ENCODE measurements around the gene A1BG. TPM values are rescaled to one million over a fixed set of nuclear protein-coding genes. Genes with fewer than 3 reads are reported as not detected.
"Not testable (repeated sequence)": the region's sequence is repeated elsewhere in the genome, so short reads cannot be mapped to it uniquely, and the experiment has no call there.

A1BG gene
- total and polyA plus RNA-seq, 5 donors: 21.0 to 36.0 (median 32.6) TPM

DNA sequence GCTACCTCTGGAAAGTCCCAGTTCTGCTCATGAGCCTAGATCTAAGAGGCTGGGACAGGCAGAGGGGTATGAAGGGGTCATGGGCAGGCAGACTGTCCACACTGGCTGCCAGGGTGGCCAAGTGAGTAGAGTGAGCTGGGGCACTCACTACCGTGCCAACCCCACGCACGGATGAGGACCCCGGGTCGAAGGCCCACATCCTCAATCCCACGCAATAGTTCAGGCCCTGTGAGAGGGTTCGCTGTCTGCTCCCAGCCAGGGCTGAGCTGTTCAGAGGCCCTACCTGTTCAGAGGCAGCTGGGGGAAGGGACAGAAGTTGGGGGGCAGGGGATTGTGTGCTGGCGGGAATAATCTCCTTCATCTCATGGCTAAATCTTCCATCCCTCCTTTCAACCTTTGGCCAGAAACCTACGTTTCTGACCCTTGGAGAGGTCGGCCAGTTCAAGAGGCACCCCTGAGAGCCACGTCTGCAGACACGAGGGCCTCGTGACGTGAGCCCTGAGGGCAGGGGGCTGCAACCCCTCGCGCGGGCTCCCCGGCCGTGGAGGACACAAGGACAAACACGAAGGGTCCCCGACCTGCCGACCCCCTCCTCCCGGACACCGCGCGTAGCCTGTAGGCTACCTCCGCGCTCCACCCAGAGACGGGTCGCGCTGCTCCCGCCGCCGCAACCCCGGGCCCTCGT lies 32.7 kb upstream of the A1BG start:
- intact Hi-C loops (cut with DNase I): no loop called here
- 9% methylated on average over 36 of the region's 36 CpGs for WGBS
- Histone ChIP-seq H3K27me3 (ENCODE audit: control insufficient read depth, insufficient read depth) (no peaks in the 10 kb centered on the region), H3K4me1 (ENCODE audit: control insufficient read depth, insufficient read depth, low read length) (peaks cover 13% of the 10 kb centered on the region), H3K27ac (ENCODE audit: low read length) (peak overlapping the region; percentile 99), H3K9me3 (ENCODE audit: control insufficient read depth, low read length) (no peaks in the 10 kb centered on the region), H3K4me3 (ENCODE audit: low read length) (peak overlapping the region; percentile 99)
- DNase-seq (peak in 2 of 3 donors; percentile 55 to 69), ATAC-seq (peak; percentile 20 to 22)

DNA sequence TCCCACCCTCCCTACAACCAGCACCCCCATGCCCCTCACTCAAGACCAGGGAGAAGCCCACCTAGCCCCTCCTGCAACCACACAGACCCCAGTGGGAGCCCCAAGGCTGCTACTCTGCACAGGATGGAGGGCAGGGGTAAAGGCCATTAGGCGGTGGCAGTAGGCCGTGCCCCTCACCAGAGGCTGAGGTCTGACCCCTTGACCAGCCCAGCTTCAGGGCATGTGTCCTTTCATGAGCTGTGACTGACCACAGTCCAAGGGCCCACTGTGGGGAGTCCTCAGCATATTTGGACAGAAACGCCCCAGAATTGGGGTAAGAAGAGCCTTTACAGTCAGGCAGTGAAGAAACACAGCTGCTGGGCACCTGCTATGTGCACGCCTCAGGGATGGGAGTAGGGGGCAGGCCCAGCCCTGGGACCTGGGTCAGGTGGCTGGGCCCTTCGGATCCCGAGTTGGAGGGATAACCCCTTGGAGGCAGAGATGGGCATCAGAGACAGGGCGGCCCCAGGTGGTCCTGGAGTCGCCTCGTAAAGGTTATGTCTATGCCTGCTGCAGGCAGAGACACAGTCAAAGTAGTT lies 32.1 kb upstream of the A1BG start:
- WGBS: 89% methylated on average over 9 of the region's 9 CpGs
- intact Hi-C loops (cut with DNase I): no loop called here
- ATAC-seq (no peak), DNase-seq (peak in 2 of 3 donors; percentile 43 to 51)
- Histone ChIP-seq H3K4me1 (ENCODE audit: control insufficient read depth, insufficient read depth, low read length) (peaks cover 13% of the 10 kb centered on the region), H3K27me3 (ENCODE audit: control insufficient read depth, insufficient read depth) (no peaks in the 10 kb centered on the region), H3K4me3 (ENCODE audit: low read length) (peak overlapping the region; percentile 99), H3K9me3 (ENCODE audit: control insufficient read depth, low read length) (no peaks in the 10 kb centered on the region), H3K27ac (ENCODE audit: low read length) (peak overlapping the region; percentile 99)

DNA sequence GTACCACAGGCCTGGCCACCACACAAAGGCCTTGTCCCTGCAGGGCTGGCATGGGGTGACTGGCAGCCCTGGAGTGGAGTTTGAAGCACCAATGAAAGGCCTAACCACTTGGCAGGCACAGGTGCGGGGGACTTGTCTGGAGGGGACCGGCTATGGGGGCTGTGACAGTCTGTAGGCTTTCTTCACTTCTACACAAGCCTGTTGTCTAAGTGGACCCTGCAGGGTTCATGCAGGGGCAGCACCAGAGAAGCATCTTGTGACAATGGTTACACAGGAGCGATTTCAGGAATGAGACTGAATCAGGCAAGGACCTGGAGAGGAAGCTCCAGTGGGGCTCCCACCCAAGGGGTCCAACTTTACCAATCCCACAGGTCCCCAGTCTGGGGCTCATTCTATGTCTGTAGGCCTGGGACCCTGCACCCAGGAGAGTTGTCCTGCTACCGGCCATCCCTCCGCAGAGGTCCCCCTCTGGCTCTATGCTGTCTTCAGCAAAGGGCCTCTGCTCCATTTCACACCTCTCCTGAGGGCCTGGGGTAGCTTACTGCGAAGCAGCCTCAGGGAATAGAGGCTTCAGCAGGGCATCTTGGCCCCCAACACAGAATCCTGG lies 29.8 kb upstream of the A1BG start:
- Histone ChIP-seq H3K27me3 (ENCODE audit: control insufficient read depth, insufficient read depth) (no peaks in the 10 kb centered on the region), H3K4me3 (ENCODE audit: low read length) (no peak overlapping the region), H3K9me3 (ENCODE audit: control insufficient read depth, low read length) (no peaks in the 10 kb centered on the region), H3K4me1 (ENCODE audit: control insufficient read depth, insufficient read depth, low read length) (peaks cover 16% of the 10 kb centered on the region), H3K27ac (ENCODE audit: low read length) (no peak overlapping the region)
- 88% methylated on average over 6 of the region's 6 CpGs for WGBS
- DNase-seq (peak in 2 of 3 donors; percentile 26 to 45), ATAC-seq (no peak)
- intact Hi-C loops (cut with DNase I): no loop called here

DNA sequence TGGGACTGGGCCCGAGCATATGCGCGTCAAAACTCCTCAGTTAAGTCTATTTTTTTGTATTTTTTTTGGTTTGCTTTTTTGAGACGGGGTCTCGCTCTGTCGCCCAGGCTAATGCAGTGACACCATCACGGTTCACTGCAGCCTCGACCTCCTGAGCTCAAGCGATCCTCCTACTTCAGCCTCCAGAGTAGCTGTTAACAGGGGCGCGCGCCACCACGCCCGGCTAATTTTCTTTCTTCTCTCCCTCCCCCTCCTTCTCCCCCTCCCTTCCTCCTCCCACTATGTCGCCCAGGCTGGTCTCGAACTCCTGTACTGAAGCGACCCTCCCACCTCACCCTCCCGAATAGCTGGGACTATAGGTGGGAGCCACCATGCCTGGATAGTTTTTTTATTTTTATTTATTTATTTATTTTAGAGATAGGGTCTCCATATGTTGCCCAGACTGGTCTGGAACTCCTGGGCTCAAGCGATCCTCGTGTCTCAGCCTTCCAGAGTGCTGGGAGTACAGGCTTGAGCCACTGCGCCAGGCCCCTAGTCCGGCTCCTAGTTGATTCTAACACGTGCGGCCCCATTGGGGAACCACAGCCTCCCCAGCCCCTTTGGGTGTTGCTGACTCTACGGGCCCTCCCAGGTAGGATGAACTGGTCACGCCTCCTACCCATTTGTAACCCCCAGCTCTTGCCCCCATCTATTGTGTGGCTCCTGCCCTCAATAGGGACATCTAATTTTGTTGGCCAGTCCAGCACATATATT lies 28.3 kb upstream of the A1BG start:
- Histone ChIP-seq H3K9me3 (ENCODE audit: control insufficient read depth, low read length) (no peaks in the 10 kb centered on the region), H3K4me3 (ENCODE audit: low read length) (peak overlapping the region; percentile 58), H3K27me3 (ENCODE audit: control insufficient read depth, insufficient read depth) (no peaks in the 10 kb centered on the region), H3K27ac (ENCODE audit: low read length) (peak overlapping the region; percentile 20), H3K4me1 (ENCODE audit: control insufficient read depth, insufficient read depth, low read length) (peaks cover 10% of the 10 kb centered on the region)
- intact Hi-C loops (cut with DNase I): no loop called here
- ATAC-seq (no peak), DNase-seq (peak in 2 of 3 donors; percentile 61 to 67)
- 31% methylated on average over 26 of the region's 26 CpGs for WGBS

DNA sequence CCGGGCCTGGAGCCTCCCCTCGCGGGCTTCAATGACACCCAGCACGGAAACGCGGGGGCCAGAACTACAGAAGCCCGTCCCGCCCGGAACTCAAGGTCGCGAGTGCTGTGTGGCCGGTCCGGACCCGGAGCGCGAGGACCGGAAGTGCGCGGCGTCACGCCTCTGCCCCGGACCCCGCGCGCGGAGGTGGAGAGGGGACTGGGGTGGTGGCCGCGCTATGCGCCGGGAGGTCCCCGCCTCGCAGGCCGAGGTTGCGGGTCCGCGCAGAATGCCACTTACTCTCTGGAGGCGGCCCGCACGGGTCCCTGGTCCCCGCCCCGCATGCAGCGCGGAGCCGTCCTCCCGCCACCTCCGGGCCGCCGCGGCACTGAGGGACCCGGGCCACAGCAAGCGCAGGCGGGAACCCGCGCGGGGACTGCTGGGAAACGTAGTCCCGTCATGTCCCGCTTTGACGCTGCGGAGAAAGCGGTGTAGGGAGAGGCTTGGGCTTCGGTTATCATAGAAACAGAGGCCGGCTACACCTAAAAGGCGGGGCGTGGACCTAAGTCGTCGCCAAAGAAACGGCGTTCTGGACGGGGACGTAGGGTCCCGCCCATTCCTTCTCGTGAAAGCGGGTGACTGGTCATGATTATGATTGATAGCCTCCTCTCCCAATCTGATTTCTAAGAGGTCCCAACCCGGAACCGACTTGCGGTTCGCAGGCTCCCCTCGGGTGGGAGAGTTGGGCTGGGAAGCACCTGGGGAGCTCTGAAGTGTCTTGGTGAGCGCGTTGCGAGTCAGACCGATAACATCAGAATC lies 27.6 kb upstream of the A1BG start, which contains the start of gene ZNF837:
Gene ZNF837, minus strand, starts transcription at position 369 of the 798 bp plus-strand sequence. CDS start 11,698 bp downstream, outside the sequence.
- Histone ChIP-seq H3K27me3 (ENCODE audit: control insufficient read depth, insufficient read depth) (no peaks in the 10 kb centered on the region), H3K4me3 (ENCODE audit: low read length) (peak within 1 kb of the TSS; percentile 58), H3K27ac (ENCODE audit: low read length) (peak within 1 kb of the TSS; percentile 34), H3K9me3 (ENCODE audit: control insufficient read depth, low read length) (no peaks in the 10 kb centered on the region), H3K4me1 (ENCODE audit: control insufficient read depth, insufficient read depth, low read length) (peaks cover 8% of the 10 kb centered on the region)
- peak; percentile 96 for ATAC-seq
- peak; percentile 99 for DNase-seq
- intact Hi-C loops (cut with DNase I): no loop called here
- WGBS: under 1% methylated on average over 83 of the region's 83 CpGs

DNA sequence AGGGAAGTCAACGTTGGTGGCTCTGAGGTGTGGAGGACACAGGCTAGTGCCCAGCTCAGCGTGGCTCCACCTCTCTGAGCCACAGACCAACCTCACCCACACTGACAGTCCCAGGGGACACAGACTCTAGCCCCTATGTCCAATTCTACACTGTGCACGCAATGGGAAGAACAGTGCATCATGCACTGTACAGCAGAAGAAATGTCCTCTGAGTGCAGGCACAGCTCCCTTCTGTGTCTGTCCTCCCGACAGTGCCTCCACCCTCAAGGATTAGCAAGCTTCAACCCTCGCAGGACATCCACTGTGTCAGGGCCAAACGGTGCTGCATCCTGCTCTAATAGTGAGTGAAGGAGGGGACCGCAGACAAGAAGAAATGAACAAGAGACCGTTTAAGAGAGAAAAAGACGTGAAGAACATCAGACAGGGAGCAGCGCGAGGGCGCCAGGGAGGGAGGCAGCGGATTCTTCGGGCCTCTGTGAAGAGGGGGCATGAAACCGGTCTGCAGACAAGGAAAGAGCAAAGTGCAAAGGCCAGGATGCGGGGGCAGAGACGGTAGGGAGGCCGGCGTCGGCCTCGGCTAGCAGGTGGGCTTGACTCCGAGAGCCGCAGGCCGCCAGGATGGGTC lies 26.9 kb upstream of the A1BG start:
- 5% methylated on average over 24 of the region's 24 CpGs for WGBS
- intact Hi-C loops (cut with DNase I): no loop called here

DNA sequence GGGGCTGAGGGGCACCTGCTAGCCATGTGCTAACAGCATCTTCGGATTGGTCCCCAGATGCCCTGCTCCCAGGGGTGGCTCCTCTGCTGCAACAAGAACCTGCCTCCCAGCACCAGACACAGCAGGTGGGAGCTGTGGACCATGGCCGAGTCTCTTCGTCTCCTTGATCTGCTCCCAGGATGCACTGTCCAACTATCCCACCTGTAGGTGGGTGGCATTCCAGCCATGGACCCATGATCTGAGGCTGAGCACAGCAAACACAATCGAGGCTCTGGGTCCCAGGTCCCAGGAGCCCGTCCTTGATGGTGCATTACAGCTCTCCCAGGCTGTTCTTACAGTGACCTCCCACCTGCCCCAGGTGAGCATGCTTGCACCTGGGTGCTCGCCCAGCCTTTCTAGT lies 26.0 kb upstream of the A1BG start:
- Histone ChIP-seq H3K4me1 (ENCODE audit: control insufficient read depth, insufficient read depth, low read length) (peaks cover 3% of the 10 kb centered on the region), H3K27me3 (ENCODE audit: control insufficient read depth, insufficient read depth) (no peaks in the 10 kb centered on the region), H3K4me3 (ENCODE audit: low read length) (no peak overlapping the region), H3K9me3 (ENCODE audit: control insufficient read depth, low read length) (no peaks in the 10 kb centered on the region), H3K27ac (ENCODE audit: low read length) (no peak overlapping the region)
- no peak for ATAC-seq
- peak in 2 of 3 donors; percentile 38 to 48 for DNase-seq
- 92% methylated on average over 6 of the region's 6 CpGs for WGBS
- intact Hi-C loops (cut with DNase I): no loop called here

More for the DNA sequence above, 26.9 kb upstream of the A1BG start:
- Histone ChIP-seq H3K4me1 (ENCODE audit: control insufficient read depth, insufficient read depth, low read length) (peaks cover 3% of the 10 kb centered on the region), H3K9me3 (ENCODE audit: control insufficient read depth, low read length) (no peaks in the 10 kb centered on the region), H3K27ac (ENCODE audit: low read length) (peak overlapping the region; percentile 34), H3K4me3 (ENCODE audit: low read length) (peak overlapping the region; percentile 34), H3K27me3 (ENCODE audit: control insufficient read depth, insufficient read depth) (no peaks in the 10 kb centered on the region)
- DNase-seq: no peak
- no peak for ATAC-seq

DNA sequence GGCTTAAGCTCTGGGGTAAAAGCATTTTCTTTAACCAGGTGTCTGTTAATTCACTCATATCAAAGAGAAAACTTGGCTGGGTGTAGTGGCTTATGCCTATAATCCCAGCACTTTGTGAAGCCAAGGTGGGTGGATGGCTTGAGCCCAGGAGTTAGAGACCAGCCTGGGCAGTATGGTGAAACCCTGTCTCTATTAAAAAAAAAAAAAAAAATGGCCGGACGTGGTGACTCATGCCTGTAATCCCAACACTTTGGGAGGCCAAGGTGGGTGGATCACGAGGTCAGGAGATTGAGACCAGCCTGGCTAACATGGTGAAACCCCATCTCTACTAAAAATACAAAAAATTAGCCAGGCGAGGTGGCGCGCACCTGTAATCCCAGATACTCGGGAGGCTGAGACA lies 23.4 kb upstream of the A1BG start:
- DNase-seq: peak in 1 of 3 donors; percentile 8
- H3K27me3 ChIP-seq (ENCODE audit: control insufficient read depth, insufficient read depth); H3K27ac ChIP-seq (ENCODE audit: low read length); H3K9me3 ChIP-seq (ENCODE audit: control insufficient read depth, low read length); H3K4me1 ChIP-seq (ENCODE audit: control insufficient read depth, insufficient read depth, low read length); H3K4me3 ChIP-seq (ENCODE audit: low read length); intact Hi-C loops (cut with DNase I); ATAC-seq: not testable (repeated sequence)
- WGBS: 85% methylated on average over 7 of the region's 7 CpGs

DNA sequence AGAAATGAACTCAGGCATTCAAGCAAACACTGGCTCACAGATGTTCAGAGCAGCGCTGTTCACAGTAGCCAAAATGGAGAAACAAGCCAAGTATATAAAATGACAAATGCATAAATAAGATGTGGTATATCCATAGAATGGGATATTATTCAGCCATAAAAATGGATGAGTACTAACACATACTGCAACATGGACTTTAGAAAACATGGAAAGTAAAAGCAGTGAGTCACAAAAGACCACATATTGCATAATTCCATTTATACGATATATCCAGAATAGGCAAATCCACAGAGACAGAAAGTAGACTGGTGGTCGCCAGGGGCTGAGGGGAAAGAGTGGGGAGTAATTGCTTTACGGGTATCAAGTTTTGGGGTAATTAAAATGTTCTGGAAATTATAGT lies 20.9 kb upstream of the A1BG start:
- no peak overlapping the region for H3K4me3 ChIP-seq (ENCODE audit: low read length)
- no peaks in the 10 kb centered on the region for H3K9me3 ChIP-seq (ENCODE audit: control insufficient read depth, low read length)
- no peaks in the 10 kb centered on the region for H3K4me1 ChIP-seq (ENCODE audit: control insufficient read depth, insufficient read depth, low read length)
- ATAC-seq (no peak), DNase-seq (no peak)
- WGBS: 85% methylated on average over 4 of the region's 4 CpGs
- no peaks in the 10 kb centered on the region for H3K27me3 ChIP-seq (ENCODE audit: control insufficient read depth, insufficient read depth)
- H3K27ac ChIP-seq (ENCODE audit: low read length): no peak overlapping the region
- intact Hi-C loops (cut with DNase I): no loop called here
